ENCODE data around the gene XYLT1.

- TF ChIP-seq EZH2 (IDR thresholded peaks at IDR 0.05; ENCODE audit: insufficient read depth, poor library complexity, severe bottlenecking) (no peak), EZH2phosphoT487 (IDR thresholded peaks at IDR 0.05; ENCODE audit: insufficient read depth, low read depth) (no peak)
Measured at GRCh38 chr16:17152311-17152710, 318.4 kb downstream of the XYLT1 start.
